ENCODE data around the gene FAM171A1. TPM values are rescaled to one million over a fixed set of nuclear protein-coding genes. Genes with fewer than 3 reads are reported as not detected.

FAM171A1 gene
- total and polyA plus RNA-seq, 2 donors (not counting 3 experiments of a cell fraction or from before 2014, with no cell fraction given): 56.3 to 75.8 TPM

- Histone ChIP-seq H3K4me1 (ENCODE audit: control insufficient read depth, extremely low read depth, insufficient read depth, low read length) (peaks cover 27% of the 10 kb centered on the region), H3K27me3 (ENCODE audit: control insufficient read depth in 2 of 2, insufficient read depth in 2 of 2, low read length in 2 of 2) (no peaks in the 10 kb centered on the region), H3K36me3 (ENCODE audit: control insufficient read depth in 2 of 2, extremely low read depth in 1 of 2, insufficient read depth in 2 of 2, low read length in 2 of 2) (no peaks in the 10 kb centered on the region), H3K9ac (replicated peaks; ENCODE audit: extremely low read depth, insufficient read depth, low read length) (no peak overlapping the region), H3K27ac (ENCODE audit: insufficient read depth, low read depth, low read length) (no peak overlapping the region), H3K4me3 (replicated peaks in 1 of 3; ENCODE audit: insufficient read depth in 1 of 3, low read depth in 1 of 3, low read length in 3 of 3) (no peak overlapping the region), H3K9me3 (replicated peaks; ENCODE audit: control insufficient read depth, insufficient read depth, low read length) (no peaks in the 10 kb centered on the region), H4K20me1 (replicated peaks; ENCODE audit: control insufficient read depth, extremely low read depth, insufficient read depth, low read length) (no peaks in the 10 kb centered on the region), H3K4me2 (ENCODE audit: insufficient read depth, low read length) (no peak overlapping the region), H3K9me1 (replicated peaks; ENCODE audit: control insufficient read depth, extremely low read depth, insufficient read depth, low read length) (no peaks in the 10 kb centered on the region), H2AFZ (ENCODE audit: low read depth, low read length) (no peak overlapping the region), H3K79me2 (ENCODE audit: control insufficient read depth, insufficient read depth, low read length) (peaks cover 58% of the 10 kb centered on the region)
- dilution Hi-C loops (cut with MboI; ENCODE audit: extremely low pct_ligation_motif_present, low sequenced_read_pairs) (no loop called here), intact Hi-C loops (cut with micrococcal nuclease) (loop anchor here (1.0 kb wide), 1 partner anchor 11 kb away; no protein-coding TSS in a partner anchor)
- CTCF ChIA-PET: interaction anchor here (2.5 kb wide), 1 partner anchor 46 kb away, joined by 10 read pairs; the partner anchor contains the start of gene FAM171A1
- TF ChIP-seq JUN (IDR thresholded peaks at IDR 0.05; ENCODE audit: borderline replicate concordance, insufficient read depth, insufficient read length, low read depth): no peak
- TF ChIP-seq POLR2AphosphoS5 (IDR thresholded peaks at IDR 0.05; ENCODE audit: insufficient read depth, low read depth, low read length): no peak
- DNase-seq (ENCODE audit: low read depth, low spot score): no peak
- POLR2A ChIA-PET: no interaction called here
- no TSS peak for BruUV-seq (replicated peaks)
- no peak for FAIRE-seq
Measured at GRCh38 chr10:15324611-15325010, 46.5 kb downstream of the FAM171A1 start.

GRCh38 chr10:15324113-15324512 lies 47.0 kb downstream of the FAM171A1 start:
- Histone ChIP-seq H3K4me2 (ENCODE audit: insufficient read depth, low read length) (no peak overlapping the region), H3K9ac (replicated peaks; ENCODE audit: extremely low read depth, insufficient read depth, low read length) (no peak overlapping the region), H2AFZ (ENCODE audit: low read depth, low read length) (no peak overlapping the region), H3K9me1 (replicated peaks; ENCODE audit: control insufficient read depth, extremely low read depth, insufficient read depth, low read length) (no peaks in the 10 kb centered on the region), H3K4me3 (replicated peaks in 1 of 3; ENCODE audit: insufficient read depth in 1 of 3, low read depth in 1 of 3, low read length in 3 of 3) (no peak overlapping the region), H3K27ac (ENCODE audit: insufficient read depth, low read depth, low read length) (no peak overlapping the region), H3K36me3 (ENCODE audit: control insufficient read depth in 2 of 2, extremely low read depth in 1 of 2, insufficient read depth in 2 of 2, low read length in 2 of 2) (no peaks in the 10 kb centered on the region), H3K27me3 (ENCODE audit: control insufficient read depth in 2 of 2, insufficient read depth in 2 of 2, low read length in 2 of 2) (no peaks in the 10 kb centered on the region), H3K9me3 (replicated peaks; ENCODE audit: control insufficient read depth, insufficient read depth, low read length) (no peaks in the 10 kb centered on the region), H3K4me1 (ENCODE audit: control insufficient read depth, extremely low read depth, insufficient read depth, low read length) (peaks cover 27% of the 10 kb centered on the region), H4K20me1 (replicated peaks; ENCODE audit: control insufficient read depth, extremely low read depth, insufficient read depth, low read length) (no peaks in the 10 kb centered on the region), H3K79me2 (ENCODE audit: control insufficient read depth, insufficient read depth, low read length) (peaks cover 61% of the 10 kb centered on the region)
- TF ChIP-seq JUN (IDR thresholded peaks at IDR 0.05; ENCODE audit: borderline replicate concordance, insufficient read depth, insufficient read length, low read depth) (no peak), MYC (IDR thresholded peaks at IDR 0.05; ENCODE audit: low read depth, low read length) (no peak), GATA2 (IDR thresholded peaks at IDR 0.05; ENCODE audit: insufficient read depth, insufficient read length, low read depth, low read length) (no peak), MAX (IDR thresholded peaks at IDR 0.05; ENCODE audit: insufficient read depth, insufficient read length) (no peak), POLR2AphosphoS5 (IDR thresholded peaks at IDR 0.05; ENCODE audit: insufficient read depth, low read depth, low read length) (no peak), FOS (IDR thresholded peaks at IDR 0.05; ENCODE audit: borderline replicate concordance, insufficient read depth, low read length) (no peak), POLR2A (IDR thresholded peaks at IDR 0.05; ENCODE audit: low read depth, low read length) (no peak), CTCF (IDR thresholded peaks at IDR 0.05; ENCODE audit: extremely low read depth in 1 of 2, insufficient read depth in 1 of 2, low read depth in 1 of 2, low read length in 2 of 2) (no peak), EZH2 (IDR thresholded peaks at IDR 0.05; ENCODE audit: borderline replicate concordance, low read depth, low read length, severe bottlenecking) (no peak)
- intact Hi-C loops (cut with micrococcal nuclease): no loop called here
- FAIRE-seq: no peak
- no TSS peak for BruUV-seq (replicated peaks)
- dilution Hi-C loops (cut with MboI; ENCODE audit: extremely low pct_ligation_motif_present, low sequenced_read_pairs): no loop called here
- CTCF ChIA-PET: interaction anchor here (1.9 to 2.5 kb wide), 2 partner anchors 40 to 46 kb away, joined by 5 to 10 read pairs; partner anchors contain the start of gene FAM171A1
- DNase-seq (ENCODE audit: low read depth, low spot score): no peak
- POLR2A ChIA-PET: no interaction called here

Measured in endothelial cell of umbilical vein (primary cell).